Thoracic aorta (tissue), 2 donors: ENCODE measurements around the gene PIMREG. TPM values are rescaled to one million over a fixed set of nuclear protein-coding genes. Genes with fewer than 3 reads are reported as not detected.

Experiments used
- ATAC-seq: fragments of 150-250 bp; one replicate; pipeline ENCODE4 v1.8.0; 2017; ENCODE audit warnings: low read depth; ENCODE audit not compliant: insufficient number of reproducible peaks, low FRiP score
- DNase-seq: peaks from one replicate; pipeline ENCODE4 v3.0.0-alpha.2; 2020; ENCODE audit warnings: low spot score
- H3K27ac ChIP-seq, 2 donors: fragments of 200-600 bp; sonication (generic); 1 replicate in 1 of 2; 2 replicates in 1 of 2; pipeline ENCODE4 v1.5.1; 2016; ENCODE audit warnings: mild to moderate bottlenecking in 2 of 2, moderate library complexity in 2 of 2
- H3K27me3 ChIP-seq: fragments of 200-600 bp; sonication (generic); replicated peaks from 2 replicates; pipeline ENCODE4 v1.6.0; 2016; ENCODE audit warnings: mild to moderate bottlenecking; ENCODE audit not compliant: insufficient read depth
- H3K36me3 ChIP-seq: fragments of 200-600 bp; sonication (generic); one replicate; pipeline ENCODE4 v1.5.1; 2016
- H3K4me1 ChIP-seq, 2 donors: fragments of 200-600 bp; sonication (generic); 1 replicate in 1 of 2; 2 replicates in 1 of 2; pipeline versions ENCODE4 v1.5.1 to v1.6.0; 2016; ENCODE audit warnings: low read depth in 2 of 2, mild to moderate bottlenecking in 1 of 2; ENCODE audit not compliant: control insufficient read depth in 1 of 2
- H3K4me3 ChIP-seq: fragments of 200-600 bp; sonication (generic); 2 replicates; pipeline ENCODE4 v1.5.1; 2016; ENCODE audit warnings: mild to moderate bottlenecking
- H3K9me3 ChIP-seq: fragments of 200-600 bp; sonication (generic); 2 replicates; pipeline ENCODE4 v1.5.1; 2016
- total RNA-seq, 2 donors: library from RNA; depleted of rRNA; stranded (reverse); fragments of >200 nt; gene quantifications; one replicate each; pipeline versions ENCODE4 v1.1.0 to v1.2.3, GENCODE V29; 2016
- TF ChIP-seq, protein P1 (sequence below): fragments of 200-600 bp; sonication (generic); IDR thresholded peaks from one replicate; pipeline ENCODE4 v1.5.1; 2019; ENCODE audit warnings: antibody characterized with exemption

PIMREG gene
- total RNA-seq, 2 donors from 2014 or later, result not detected

DNA sequence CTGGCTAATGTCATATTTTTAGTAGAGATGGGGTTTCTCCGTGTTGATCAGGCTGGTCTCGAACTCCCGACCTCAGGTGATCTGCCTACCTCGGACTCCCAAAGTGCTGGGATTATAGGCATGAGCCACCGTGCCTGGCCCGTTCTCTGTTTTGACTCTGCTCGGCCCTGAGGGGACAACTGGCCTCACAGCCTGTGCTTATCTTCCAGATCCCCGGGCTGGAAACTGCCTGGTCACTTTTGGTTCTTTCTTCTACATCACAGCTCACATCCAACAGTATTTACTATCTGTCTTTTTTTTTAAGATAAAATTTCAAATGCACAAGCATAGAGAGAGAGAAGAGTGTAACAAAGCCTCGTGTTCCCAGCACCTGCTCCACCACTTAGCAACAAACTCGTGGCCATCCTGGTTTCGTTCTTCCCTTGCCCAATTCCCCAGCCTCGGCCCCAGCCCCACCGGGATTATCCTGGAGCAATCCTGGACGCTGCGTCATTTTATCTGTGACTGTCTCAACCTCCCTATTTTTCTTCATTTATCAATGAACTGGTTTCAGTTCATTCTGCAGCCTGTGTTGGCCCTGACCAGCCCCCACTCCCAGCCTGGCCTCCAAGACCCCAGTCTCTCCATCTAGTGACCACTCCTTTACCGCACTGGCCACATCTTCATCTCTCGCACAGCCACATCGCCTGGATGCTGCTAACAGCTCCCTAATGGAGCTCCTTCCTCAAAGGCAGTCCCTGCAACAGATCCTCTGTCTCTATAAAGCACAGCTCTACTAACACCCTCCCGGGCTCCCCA is 21.1 kb downstream of the PIMREG start:
- H3K27me3 ChIP-seq, result no peaks in the 10 kb centered on the region
- no peaks in the 10 kb centered on the region for H3K9me3 ChIP-seq
- H3K4me1 ChIP-seq, result no peaks in the 10 kb centered on the region
- H3K27ac ChIP-seq, result no peak overlapping the region
- DNase-seq, result no peak
- no peak overlapping the region for H3K4me3 ChIP-seq
- TF ChIP-seq, protein P1, sequence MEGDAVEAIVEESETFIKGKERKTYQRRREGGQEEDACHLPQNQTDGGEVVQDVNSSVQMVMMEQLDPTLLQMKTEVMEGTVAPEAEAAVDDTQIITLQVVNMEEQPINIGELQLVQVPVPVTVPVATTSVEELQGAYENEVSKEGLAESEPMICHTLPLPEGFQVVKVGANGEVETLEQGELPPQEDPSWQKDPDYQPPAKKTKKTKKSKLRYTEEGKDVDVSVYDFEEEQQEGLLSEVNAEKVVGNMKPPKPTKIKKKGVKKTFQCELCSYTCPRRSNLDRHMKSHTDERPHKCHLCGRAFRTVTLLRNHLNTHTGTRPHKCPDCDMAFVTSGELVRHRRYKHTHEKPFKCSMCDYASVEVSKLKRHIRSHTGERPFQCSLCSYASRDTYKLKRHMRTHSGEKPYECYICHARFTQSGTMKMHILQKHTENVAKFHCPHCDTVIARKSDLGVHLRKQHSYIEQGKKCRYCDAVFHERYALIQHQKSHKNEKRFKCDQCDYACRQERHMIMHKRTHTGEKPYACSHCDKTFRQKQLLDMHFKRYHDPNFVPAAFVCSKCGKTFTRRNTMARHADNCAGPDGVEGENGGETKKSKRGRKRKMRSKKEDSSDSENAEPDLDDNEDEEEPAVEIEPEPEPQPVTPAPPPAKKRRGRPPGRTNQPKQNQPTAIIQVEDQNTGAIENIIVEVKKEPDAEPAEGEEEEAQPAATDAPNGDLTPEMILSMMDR, result no peak
- no peaks in the 10 kb centered on the region for H3K36me3 ChIP-seq
- no peak for ATAC-seq

DNA sequence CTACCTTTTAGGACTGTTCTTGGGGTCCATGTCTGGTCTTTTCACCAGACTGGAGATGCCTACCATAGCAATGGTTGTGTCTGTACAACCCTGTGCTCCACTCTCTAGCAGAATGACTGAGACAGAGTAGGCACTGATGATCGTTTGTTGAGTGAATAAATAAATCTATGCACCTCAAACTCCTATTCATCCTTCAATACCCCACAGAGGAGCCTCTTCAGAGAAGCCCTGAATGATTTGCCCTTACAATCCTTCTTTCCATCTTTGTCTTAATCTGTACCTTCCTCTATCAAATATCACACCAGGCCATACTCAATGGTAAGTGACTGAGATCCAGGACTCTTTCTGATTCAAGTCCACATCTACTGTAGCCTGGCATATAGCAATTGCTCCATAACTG is 23.3 kb downstream of the PIMREG start:
- TF ChIP-seq, protein P1, result no peak
- H3K27me3 ChIP-seq, result no peaks in the 10 kb centered on the region
- H3K9me3 ChIP-seq, result no peaks in the 10 kb centered on the region
- H3K4me1 ChIP-seq, result no peaks in the 10 kb centered on the region
- ATAC-seq (no peak), DNase-seq (no peak)
- H3K36me3 ChIP-seq, result no peaks in the 10 kb centered on the region
- H3K27ac ChIP-seq, result no peak overlapping the region
- no peak overlapping the region for H3K4me3 ChIP-seq

DNA sequence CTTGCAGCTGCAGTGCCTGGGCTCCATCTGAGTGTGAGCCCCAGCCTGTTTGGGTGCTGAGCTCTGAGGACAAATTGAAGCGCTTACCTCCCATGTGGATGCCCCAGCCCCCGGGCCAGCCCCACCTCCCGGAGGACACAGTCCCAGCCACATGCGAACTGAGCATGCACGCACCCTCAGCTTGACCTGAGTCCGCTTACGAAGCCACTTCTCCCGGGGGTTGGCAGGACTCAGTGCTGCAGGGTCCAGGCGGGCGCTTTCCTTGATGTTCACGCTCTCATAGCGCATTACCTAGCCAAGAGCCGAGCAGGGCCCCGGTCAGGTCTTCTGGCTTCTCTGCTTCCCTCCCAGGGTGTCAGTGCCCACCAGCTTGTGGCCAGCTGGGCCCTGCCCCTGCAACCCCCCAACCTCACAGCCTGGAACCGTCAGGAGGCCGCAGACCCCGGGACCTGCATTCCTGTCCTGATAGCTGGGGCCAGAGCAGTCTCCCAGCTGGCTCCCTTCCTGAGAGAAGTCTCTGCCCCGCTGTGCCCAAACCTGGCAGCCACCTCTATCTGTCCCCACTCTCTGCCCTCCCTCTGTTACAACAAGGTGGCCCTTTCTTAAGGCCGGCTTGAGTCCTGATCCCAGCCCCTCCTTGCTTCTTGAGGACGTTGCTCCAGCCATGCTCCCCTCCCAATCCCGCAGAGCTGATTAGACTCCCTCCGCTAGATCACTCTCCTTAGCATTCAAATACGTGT is 24.0 kb downstream of the PIMREG start:
- Histone ChIP-seq H3K4me1 (no peaks in the 10 kb centered on the region), H3K4me3 (no peak overlapping the region), H3K36me3 (no peaks in the 10 kb centered on the region), H3K27me3 (no peaks in the 10 kb centered on the region), H3K27ac (no peak overlapping the region), H3K9me3 (no peaks in the 10 kb centered on the region)
- no peak for DNase-seq
- TF ChIP-seq, protein P1, result no peak
- no peak for ATAC-seq

DNA sequence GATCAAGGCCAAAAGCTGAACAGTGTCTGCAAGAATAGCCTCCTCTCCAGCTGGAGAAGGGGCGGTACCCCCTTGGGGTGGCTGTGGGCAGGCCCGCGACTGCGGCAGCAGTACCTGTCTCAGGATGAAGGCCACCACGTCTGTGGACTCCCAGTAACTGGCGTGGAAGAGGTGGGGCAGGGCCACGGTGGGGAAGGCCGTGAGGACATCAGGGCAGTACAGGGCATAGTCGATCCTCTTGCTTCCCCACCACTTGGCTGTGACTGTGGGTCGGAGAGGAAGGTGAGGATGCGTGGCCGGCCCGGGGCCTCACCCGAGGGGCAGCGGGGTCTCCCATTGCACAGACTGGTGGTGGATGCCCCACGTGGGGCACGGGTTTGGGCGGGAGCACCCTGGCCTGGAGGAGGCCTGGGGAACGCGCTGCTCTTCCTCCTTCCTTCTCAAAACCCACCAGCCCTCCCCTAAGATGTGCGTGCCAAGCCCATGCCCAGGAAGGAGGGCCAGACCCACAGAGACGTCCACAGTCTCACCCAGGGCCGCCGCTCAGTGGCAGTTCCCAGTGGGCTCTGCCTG is 26.0 kb downstream of the PIMREG start:
- no peaks in the 10 kb centered on the region for H3K4me1 ChIP-seq
- no peaks in the 10 kb centered on the region for H3K36me3 ChIP-seq
- no peaks in the 10 kb centered on the region for H3K9me3 ChIP-seq
- no peak overlapping the region for H3K4me3 ChIP-seq
- H3K27ac ChIP-seq, result no peak overlapping the region
- DNase-seq, result no peak
- TF ChIP-seq, protein P1, result no peak
- ATAC-seq, result no peak
- no peaks in the 10 kb centered on the region for H3K27me3 ChIP-seq
